ENCODE data around the gene CPN2.
A peak's percentile ranks its signal among the peaks of the same experiment; 100 is the strongest.

The CPN2 gene

GRCh38 chr3:194352667-194353246 is 1.6 kb upstream of the CPN2 start:
- DNase-seq (ENCODE audit: low read depth) = no peak

- DNase-seq (ENCODE audit: low read depth) = no peak
Measured at GRCh38 chr3:194351952-194352536, 916 bp upstream of the CPN2 start.

- no peak for DNase-seq (ENCODE audit: low read depth)
Measured at GRCh38 chr3:194350726-194351071, 429 bp downstream of the CPN2 start.

GRCh38 chr3:194348354-194348753 is 2.8 kb downstream of the CPN2 start:
- DNase-seq (ENCODE audit: low read depth) = no peak

GRCh38 chr3:194346621-194347020 is 4.5 kb downstream of the CPN2 start:
- no peak for DNase-seq (ENCODE audit: low read depth)

GRCh38 chr3:194346035-194346434 is 5.1 kb downstream of the CPN2 start:
- no peak for DNase-seq (ENCODE audit: low read depth)

GRCh38 chr3:194344012-194344411 is 7.1 kb downstream of the CPN2 start:
- DNase-seq (ENCODE audit: low read depth) = peak; percentile 55

GRCh38 chr3:194343561-194343893 is 7.6 kb downstream of the CPN2 start:
- DNase-seq (ENCODE audit: low read depth) = no peak

GRCh38 chr3:194342861-194343560 is 8.1 kb downstream of the CPN2 start:
- no peak for DNase-seq (ENCODE audit: low read depth)

GRCh38 chr3:194340757-194341400 is 10.2 kb downstream of the CPN2 start:
- DNase-seq (ENCODE audit: low read depth) = no peak

- no peak for DNase-seq (ENCODE audit: low read depth)
Measured at GRCh38 chr3:194339840-194340239, 11.3 kb downstream of the CPN2 start.

- DNase-seq (ENCODE audit: low read depth) = no peak
Measured at GRCh38 chr3:194339356-194339755, 11.8 kb downstream of the CPN2 start.

GRCh38 chr3:194337965-194338753 is 13.0 kb downstream of the CPN2 start:
- DNase-seq (ENCODE audit: low read depth) = no peak

- DNase-seq (ENCODE audit: low read depth) = no peak
Measured at GRCh38 chr3:194336601-194337355, 14.3 kb downstream of the CPN2 start.

GRCh38 chr3:194333981-194334320 is 17.2 kb downstream of the CPN2 start:
- DNase-seq (ENCODE audit: low read depth) = no peak

GRCh38 chr3:194333212-194333980 is 17.7 kb downstream of the CPN2 start:
- DNase-seq (ENCODE audit: low read depth) = peak; percentile 82

GRCh38 chr3:194332858-194333211 is 18.3 kb downstream of the CPN2 start:
- DNase-seq (ENCODE audit: low read depth) = no peak

GRCh38 chr3:194330579-194330978 is 20.5 kb downstream of the CPN2 start:
- DNase-seq (ENCODE audit: low read depth) = no peak

- no peak for DNase-seq (ENCODE audit: low read depth)
Measured at GRCh38 chr3:194330160-194330559, 21.0 kb downstream of the CPN2 start.

GRCh38 chr3:194329583-194329965 is 21.6 kb downstream of the CPN2 start:
- no peak for DNase-seq (ENCODE audit: low read depth)

GRCh38 chr3:194328942-194329582 is 22.1 kb downstream of the CPN2 start:
- DNase-seq (ENCODE audit: low read depth) = no peak

Measured in T follicular helper cell (primary cell).